DND-41 (cell line): Measurements from ENCODE around the gene HSPA2.

ENCODE experiments used
- CTCF ChIP-seq: IDR thresholded peaks from 2 replicates; pipeline ENCODE4 v1.5.1; 2012; ENCODE audit warnings: borderline replicate concordance, low read length, moderate library complexity, mild to moderate bottlenecking; ENCODE audit not compliant: poor library complexity, severe bottlenecking; ENCODE audit errors: extremely low read depth
- EZH2 ChIP-seq: IDR thresholded peaks from 3 replicates; pipeline ENCODE4 v1.6.1; 2012; ENCODE audit warnings: borderline replicate concordance, low read depth, mild to moderate bottlenecking, moderate library complexity, low read length, inconsistent platforms; ENCODE audit not compliant: severe bottlenecking

- TF ChIP-seq CTCF (no peak), EZH2 (no peak)
These were observed 47.1 kb upstream of the HSPA2 start for GRCh38 chr14:64493455-64493854.
